ENCODE data around the gene RFC2.

DNA sequence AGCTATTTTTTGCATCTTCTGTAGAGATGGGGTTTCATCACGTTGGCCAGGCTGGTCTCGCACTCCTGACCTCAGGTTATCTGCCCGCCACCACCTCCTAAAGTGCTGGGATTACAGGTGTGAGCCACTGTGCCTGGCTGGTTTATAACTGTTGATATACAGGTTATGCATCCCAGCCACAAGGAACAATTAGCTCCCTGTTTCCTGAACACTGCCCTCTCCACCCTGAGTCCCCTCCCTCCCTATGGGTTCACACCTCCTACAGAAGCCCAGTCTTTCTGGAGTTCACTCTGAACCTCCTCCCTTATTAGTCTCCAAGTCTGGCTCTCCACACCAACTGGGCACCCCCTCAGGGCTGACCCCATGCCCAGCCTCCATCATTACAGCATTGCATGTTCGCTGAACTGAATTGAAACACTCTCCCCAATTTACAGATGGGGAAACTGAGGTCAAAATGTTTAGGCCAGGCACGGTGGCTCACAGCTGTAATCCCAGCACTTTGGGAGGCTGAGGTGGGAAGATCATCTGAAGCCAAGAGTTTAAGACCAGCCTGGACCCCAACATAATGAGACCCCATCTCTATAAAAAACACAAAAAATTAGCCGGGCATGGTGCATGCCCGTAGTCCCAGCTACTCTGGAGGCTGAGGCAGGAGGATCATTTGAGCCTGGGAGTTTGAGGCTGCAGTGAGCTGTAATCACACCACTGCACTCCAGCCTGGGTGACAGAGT is 33.3 kb upstream of the RFC2 start:
- TF ChIP-seq, protein P1, sequence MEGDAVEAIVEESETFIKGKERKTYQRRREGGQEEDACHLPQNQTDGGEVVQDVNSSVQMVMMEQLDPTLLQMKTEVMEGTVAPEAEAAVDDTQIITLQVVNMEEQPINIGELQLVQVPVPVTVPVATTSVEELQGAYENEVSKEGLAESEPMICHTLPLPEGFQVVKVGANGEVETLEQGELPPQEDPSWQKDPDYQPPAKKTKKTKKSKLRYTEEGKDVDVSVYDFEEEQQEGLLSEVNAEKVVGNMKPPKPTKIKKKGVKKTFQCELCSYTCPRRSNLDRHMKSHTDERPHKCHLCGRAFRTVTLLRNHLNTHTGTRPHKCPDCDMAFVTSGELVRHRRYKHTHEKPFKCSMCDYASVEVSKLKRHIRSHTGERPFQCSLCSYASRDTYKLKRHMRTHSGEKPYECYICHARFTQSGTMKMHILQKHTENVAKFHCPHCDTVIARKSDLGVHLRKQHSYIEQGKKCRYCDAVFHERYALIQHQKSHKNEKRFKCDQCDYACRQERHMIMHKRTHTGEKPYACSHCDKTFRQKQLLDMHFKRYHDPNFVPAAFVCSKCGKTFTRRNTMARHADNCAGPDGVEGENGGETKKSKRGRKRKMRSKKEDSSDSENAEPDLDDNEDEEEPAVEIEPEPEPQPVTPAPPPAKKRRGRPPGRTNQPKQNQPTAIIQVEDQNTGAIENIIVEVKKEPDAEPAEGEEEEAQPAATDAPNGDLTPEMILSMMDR (IDR thresholded peaks at IDR 0.05; ENCODE audit: low read depth, low read length): no peak
- TF ChIP-seq POLR2A (IDR thresholded peaks at IDR 0.05; ENCODE audit: extremely low read depth, insufficient read length) (no peak), MYC (IDR thresholded peaks at IDR 0.05; ENCODE audit: low read depth, low read length) (no peak)
- TF ChIP-seq, protein P2, sequence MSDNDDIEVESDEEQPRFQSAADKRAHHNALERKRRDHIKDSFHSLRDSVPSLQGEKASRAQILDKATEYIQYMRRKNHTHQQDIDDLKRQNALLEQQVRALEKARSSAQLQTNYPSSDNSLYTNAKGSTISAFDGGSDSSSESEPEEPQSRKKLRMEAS (IDR thresholded peaks at IDR 0.05; ENCODE audit: low read depth, low read length): no peak

Measured in NB4 (cell line).